GM18861 (cell line): ENCODE results near the gene GPC5.

Experiments used
- ATAC-seq: cut with Tn5 transposase; IDR thresholded peaks from one replicate; pipeline ENCODE4 v1.9.1; 2021; ENCODE audit not compliant: unreplicated experiment

GPC5 gene

GRCh38 chr13:91586609-91587008, 188.2 kb downstream of the GPC5 start:
- ATAC-seq, result no peak

DNA sequence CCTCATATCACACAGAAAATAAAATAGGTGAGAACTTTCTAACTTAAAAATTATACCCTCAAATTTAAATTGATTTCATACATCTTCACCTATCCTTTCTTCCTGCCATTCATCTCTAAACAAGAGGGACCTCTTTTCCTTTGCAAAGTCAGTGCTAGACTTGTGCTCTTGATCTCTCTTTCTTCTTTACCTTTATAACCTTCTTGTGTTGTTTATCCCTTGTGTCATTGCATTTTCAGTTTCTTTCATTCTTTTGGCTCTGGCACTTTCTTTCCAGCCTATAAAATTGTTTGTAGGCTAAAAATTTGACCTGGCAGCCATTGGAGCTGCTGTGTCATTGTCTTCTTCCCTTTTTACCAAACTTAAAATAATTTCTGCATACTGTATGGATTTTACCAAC, 190.1 kb downstream of the GPC5 start:
- no peak for ATAC-seq

GRCh38 chr13:91592056-91593014, 193.9 kb downstream of the GPC5 start:
- no peak for ATAC-seq

GRCh38 chr13:91593456-91593855, 195.0 kb downstream of the GPC5 start:
- no peak for ATAC-seq

DNA sequence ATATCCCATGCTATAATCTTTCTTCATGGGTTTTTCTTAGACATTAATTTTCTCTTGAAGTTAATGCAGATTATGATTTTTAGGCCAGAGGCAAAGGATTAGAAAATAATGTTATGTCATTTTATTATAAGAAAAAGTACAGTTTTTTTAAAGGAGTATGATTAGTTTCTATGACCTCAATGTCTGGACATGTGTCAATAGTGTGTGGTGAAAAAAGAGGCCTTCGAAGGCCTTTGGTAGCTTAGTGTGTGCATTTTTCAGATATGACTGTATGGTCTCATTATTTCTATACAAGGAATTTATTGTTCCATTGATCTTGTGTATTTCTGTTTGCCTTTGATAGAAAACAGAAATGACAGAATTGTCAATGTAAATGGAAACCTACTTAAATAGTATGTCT, 195.6 kb downstream of the GPC5 start:
- no peak for ATAC-seq

GRCh38 chr13:91595677-91596076, 197.3 kb downstream of the GPC5 start:
- no peak for ATAC-seq

GRCh38 chr13:91596842-91597241, 198.4 kb downstream of the GPC5 start:
- no peak for ATAC-seq

GRCh38 chr13:91598655-91599054, 200.2 kb downstream of the GPC5 start:
- ATAC-seq, result no peak

DNA sequence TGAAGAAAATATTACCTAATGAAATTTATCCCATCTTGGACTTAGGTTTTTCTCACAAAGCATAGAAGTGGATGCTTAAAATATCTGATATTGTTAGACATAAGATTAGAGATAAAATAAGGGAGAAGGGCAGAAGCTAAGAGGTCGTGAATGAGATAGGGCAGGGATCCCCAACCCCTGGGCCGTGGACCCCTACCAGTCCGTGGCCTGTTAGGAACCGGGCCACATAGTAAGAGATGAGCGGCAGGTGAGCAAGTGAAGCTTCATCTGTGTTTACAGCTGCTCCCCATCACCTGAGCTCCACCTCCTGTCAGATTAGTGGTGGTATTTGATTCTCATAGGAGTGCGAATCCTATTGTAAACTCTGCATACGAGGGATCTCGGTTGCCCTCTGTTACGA, 202.9 kb downstream of the GPC5 start:
- no peak for ATAC-seq

DNA sequence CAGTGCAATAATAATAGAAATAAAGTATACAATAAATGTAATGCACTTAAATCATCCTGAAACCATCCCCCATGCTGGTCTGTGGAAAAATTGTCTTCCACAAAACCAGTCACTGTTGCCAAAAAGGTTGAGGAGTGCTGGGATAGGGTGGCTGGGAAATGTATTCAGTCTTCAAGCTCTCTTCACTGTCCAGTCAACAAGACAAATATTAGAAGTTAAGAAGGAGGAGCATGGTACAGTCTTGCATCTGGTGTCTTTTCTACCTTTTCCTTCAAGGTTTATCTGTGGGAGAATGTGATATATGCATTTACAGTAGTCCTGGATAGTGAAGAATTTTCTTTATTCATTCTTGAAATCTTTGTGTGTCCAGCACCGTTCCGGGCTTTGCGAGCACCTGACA, 203.4 kb downstream of the GPC5 start:
- no peak for ATAC-seq

GRCh38 chr13:91609353-91609752, 210.9 kb downstream of the GPC5 start:
- no peak for ATAC-seq

DNA sequence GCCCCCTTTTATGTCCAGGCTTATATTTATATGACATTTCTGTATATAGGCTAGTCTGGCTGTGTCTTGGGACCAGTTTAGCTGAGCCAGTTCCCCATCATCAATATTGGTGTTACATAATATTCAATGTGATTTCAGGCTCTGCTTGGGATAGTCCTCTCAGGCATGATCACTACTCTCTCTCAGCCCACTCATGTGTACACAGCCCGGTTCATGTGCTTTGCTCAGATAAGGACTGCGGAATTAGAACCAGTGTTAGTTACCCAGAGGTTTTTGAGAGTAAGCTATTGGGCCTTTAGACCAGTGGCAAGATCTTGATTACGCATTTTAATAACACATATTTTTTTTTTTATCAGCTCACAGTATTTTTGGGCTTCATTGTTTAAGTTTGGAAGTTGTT, 219.9 kb downstream of the GPC5 start:
- ATAC-seq, result no peak

- no peak for ATAC-seq
Measured at GRCh38 chr13:91620670-91621141, 222.3 kb downstream of the GPC5 start.

DNA sequence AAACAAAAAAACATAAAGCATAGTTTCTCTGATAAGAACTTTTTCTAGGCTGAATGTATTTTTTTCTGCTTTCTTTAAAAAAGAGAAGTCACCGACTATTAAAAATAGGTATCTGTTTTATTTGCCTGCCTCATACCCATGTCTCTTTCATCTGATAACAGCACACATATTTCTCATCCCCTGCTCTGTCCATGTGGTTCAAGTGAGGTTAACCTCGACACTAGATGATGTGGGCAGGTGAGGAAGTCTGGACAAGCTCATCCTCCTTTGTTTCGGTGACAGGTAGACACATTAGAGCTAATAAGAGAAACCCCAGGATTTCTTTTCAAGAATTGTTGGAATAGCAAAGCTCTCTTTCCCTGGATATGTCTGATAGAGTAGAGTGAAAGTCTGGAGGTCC, 222.7 kb downstream of the GPC5 start:
- ATAC-seq, result no peak

DNA sequence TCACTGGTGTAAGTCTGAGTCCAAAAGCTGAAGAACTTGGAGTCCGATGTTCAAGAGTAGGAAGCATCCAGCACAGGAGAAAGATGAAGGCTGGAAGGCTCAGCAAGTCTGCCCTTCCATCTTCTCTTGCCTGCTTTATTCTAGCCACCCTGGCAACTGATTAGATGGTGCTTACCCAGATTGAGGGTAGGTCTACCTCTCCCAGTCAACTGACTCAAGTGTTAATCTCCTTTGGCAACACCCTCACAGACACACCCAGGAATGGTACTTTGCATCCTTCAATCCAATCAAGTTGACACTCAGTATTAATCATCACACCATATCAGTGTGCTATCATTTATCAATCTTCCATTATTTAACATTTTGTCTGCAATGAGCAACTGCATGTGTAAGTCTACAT, 223.5 kb downstream of the GPC5 start:
- ATAC-seq, result no peak

DNA sequence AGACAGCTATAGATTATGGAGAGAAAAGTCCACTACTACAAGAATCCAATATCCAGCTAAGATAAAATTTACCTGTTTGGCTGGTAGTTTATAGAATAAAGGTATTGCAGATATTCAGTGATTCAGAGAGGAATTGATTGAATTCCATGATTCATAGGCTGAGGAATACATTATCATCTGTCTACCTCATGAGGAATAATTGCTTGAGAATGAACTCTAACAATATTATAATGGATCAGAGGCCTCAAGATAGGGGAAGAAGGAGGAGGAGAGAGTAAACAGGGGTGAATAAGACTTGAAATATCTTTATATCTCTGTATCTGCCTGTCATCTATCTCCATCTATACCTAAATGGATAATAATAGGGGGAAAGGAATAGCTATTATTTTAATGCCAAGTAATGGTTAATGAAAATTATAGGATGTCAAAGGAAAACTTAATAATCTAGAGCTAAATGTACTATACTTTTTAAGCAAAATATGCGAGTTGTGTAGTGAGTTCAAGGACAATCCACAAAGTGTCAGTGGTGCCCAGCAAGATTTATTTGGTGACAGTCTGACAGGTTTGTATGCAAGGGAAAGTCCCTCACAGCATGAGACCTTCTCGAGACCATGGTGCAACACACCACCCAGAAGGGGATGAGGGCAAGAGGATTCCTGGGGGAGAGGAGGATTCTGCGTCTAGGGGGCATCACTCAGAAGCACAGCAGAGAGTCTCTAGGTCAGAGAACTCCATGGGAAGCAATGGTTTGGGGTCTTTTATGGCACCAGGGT, 224.5 kb downstream of the GPC5 start:
- ATAC-seq, result no peak

DNA sequence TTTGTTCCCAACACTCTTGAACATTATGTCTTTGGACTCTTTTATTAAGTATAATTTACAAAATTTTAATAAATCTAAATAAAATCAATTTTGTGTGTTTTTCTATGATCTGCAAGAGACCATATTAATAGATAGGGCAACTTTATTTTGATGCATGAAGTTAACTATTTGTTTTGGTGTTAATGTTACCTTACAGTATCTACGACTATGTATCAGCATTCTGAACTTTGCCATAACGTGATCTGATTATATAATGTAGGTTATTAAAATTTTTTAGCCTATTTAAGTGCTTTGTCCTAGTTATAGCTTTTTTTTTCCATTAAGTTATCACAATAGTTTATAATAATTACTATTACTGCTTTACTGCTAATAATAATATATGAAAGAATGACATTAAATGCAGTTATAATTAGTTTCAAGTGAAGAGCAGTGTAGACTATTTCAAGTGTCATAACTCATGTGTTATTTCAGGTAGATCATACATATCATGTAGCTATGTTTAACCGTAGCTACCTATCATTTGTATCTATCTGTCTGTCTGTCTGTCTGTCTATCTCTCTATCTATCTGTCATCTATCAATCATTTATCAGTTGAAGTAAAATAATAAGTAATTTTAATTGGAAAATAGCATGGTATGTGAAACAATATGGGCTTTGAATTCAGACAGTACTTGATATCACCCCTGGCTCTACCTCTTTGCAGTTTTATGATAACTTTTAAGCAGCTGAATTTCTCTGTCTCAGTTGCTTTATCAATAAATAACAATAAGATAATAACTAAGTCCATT, 229.7 kb downstream of the GPC5 start:
- no peak for ATAC-seq

- ATAC-seq, result no peak
Measured at GRCh38 chr13:91630946-91631345, 232.5 kb downstream of the GPC5 start.

GRCh38 chr13:91632086-91632485, 233.7 kb downstream of the GPC5 start:
- ATAC-seq, result no peak

DNA sequence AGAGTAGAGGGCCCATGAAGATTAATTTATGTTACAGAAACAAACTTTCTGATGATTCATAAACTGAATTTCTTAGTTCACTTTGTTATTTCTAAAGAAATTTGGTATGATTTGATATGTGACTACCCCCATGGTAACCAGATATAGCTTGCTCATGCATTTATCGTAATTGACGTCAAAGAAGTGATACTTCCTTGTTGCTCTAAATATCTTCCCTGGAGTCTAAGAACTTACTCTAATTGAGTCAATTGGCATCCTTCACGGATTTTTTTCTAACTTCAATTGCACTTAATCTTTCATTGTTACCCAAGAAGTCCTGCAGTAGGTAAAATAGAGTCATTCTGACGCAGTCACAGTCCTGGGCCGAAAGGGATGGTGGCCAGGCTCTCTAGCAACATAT, 240.9 kb downstream of the GPC5 start:
- no peak for ATAC-seq

GRCh38 chr13:91643394-91643793, 245.0 kb downstream of the GPC5 start:
- ATAC-seq, result no peak
